Activated CD4-positive, alpha-beta T cell treated with anti-CD3 and anti-CD28 coated beads, Interleukin-2, amount 50 U/mL, for 4 hours (primary cell): ENCODE data around the gene RAP1GAP2.

Source experiments
- DNase-seq, 2 experiments: peaks; one replicate each; pipeline ENCODE4 v3.0.0-alpha.2; 2020

Gene RAP1GAP2

GRCh38 chr17:2854143-2855055 is 58.2 kb downstream of the RAP1GAP2 start:
- DNase-seq = no peak

- no peak for DNase-seq
These were observed 58.9 kb downstream of the RAP1GAP2 start for GRCh38 chr17:2855063-2855600.

GRCh38 chr17:2856727-2857126 is 60.5 kb downstream of the RAP1GAP2 start:
- DNase-seq = no peak

GRCh38 chr17:2860045-2860444 is 63.8 kb downstream of the RAP1GAP2 start:
- DNase-seq = no peak

GRCh38 chr17:2860883-2861282 is 64.6 kb downstream of the RAP1GAP2 start:
- DNase-seq = no peak

GRCh38 chr17:2862197-2862596 is 66.0 kb downstream of the RAP1GAP2 start:
- DNase-seq = no peak

GRCh38 chr17:2863204-2863603 is 67.0 kb downstream of the RAP1GAP2 start:
- DNase-seq = no peak

- DNase-seq = no peak
These were observed 69.0 kb downstream of the RAP1GAP2 start for GRCh38 chr17:2865228-2865627.

- DNase-seq = no peak
These were observed 71.5 kb downstream of the RAP1GAP2 start for GRCh38 chr17:2867441-2868424.

GRCh38 chr17:2869604-2870003 is 73.4 kb downstream of the RAP1GAP2 start:
- no peak for DNase-seq

GRCh38 chr17:2871205-2871604 is 75.0 kb downstream of the RAP1GAP2 start:
- DNase-seq = no peak

GRCh38 chr17:2871720-2872119 is 75.5 kb downstream of the RAP1GAP2 start:
- DNase-seq = no peak

GRCh38 chr17:2872282-2872681 is 76.0 kb downstream of the RAP1GAP2 start:
- no peak for DNase-seq

GRCh38 chr17:2874189-2874686 is 78.0 kb downstream of the RAP1GAP2 start:
- DNase-seq = no peak

GRCh38 chr17:2875608-2876007 is 79.4 kb downstream of the RAP1GAP2 start:
- DNase-seq = no peak

GRCh38 chr17:2876467-2876866 is 80.2 kb downstream of the RAP1GAP2 start:
- no peak for DNase-seq

- no peak for DNase-seq
These were observed 82.6 kb downstream of the RAP1GAP2 start for GRCh38 chr17:2878751-2879254.

GRCh38 chr17:2880050-2880449 is 83.8 kb downstream of the RAP1GAP2 start:
- DNase-seq = no peak

- no peak for DNase-seq
These were observed 85.1 kb downstream of the RAP1GAP2 start for GRCh38 chr17:2881295-2881694.

GRCh38 chr17:2883544-2884213 is 87.4 kb downstream of the RAP1GAP2 start:
- no peak for DNase-seq

GRCh38 chr17:2885733-2886132 is 89.5 kb downstream of the RAP1GAP2 start:
- DNase-seq = no peak

GRCh38 chr17:2888326-2888725 is 92.1 kb downstream of the RAP1GAP2 start:
- no peak for DNase-seq
